ENCODE measurements around the gene ANKS1A. TPM values are rescaled to one million over a fixed set of nuclear protein-coding genes. Genes with fewer than 3 reads are reported as not detected.
"Not testable (repeated sequence)": the region's sequence is repeated elsewhere in the genome, so short reads cannot be mapped to it uniquely, and the experiment has no call there.

The ANKS1A gene
- polyA plus RNA-seq, 3 donors = 5.4 to 12.7 (median 9.6) TPM

GRCh38 chr6:35001349-35001748, 112.3 kb downstream of the ANKS1A start:
- 88 to 96% (median 95%) methylated on average over 6 of the region's 6 CpGs for WGBS, 3 donors
- H3K27ac ChIP-seq (ENCODE audit: low read depth, low read length) = not testable (repeated sequence)

DNA sequence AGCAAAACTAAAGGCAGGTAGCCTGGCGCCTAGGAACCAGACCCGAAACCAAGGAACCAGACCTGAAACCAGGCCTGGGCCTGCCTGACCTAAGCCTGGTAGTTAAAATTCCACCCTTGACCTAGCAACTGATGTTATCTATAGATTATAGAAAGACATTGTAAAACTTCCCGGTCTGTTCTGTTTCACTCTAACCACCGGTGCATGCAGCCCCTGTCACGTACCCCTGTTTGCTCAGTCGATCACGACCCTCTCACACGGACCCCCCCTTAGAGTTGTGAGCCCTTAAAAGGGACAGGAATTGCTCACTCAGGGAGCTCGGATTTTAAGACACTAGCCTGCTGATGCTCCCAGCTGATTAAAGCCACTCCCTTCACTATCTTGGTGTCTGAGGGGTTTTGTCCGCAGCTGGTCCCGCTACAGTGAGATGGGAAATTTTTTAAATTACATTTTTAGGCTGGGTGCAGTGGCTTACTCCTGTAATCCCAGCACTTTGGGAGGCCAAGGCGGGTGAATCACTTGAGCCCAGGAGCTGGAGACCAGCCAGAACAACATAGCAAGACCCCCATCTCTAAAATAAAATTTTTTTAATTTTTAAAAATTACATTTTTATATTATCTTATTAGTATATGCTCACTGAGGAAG, 115.0 kb downstream of the ANKS1A start:
- WGBS, 3 donors = 81 to 85% (median 82%) methylated on average over 12 of the region's 12 CpGs
- not testable (repeated sequence) for H3K27ac ChIP-seq (ENCODE audit: low read depth, low read length)

DNA sequence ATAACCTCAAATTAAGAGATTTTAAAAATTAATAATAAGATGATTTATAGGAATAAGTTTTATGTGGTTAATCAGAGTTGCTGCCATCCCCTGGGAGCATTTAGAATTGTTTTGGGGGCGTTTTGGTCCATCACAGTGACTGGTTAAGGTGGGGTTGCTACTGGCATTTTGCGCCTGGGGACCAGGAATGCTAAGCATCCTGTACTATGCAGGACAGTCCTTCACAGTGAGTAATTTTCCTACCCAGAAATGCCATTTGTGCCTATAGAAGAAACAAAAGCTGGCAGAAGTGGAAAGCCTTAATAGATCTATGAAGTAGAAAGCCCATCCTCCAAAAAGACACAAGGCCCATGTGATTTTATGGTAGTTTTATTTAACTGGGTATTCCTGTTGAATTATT, 118.0 kb downstream of the ANKS1A start:
- H3K27ac ChIP-seq (ENCODE audit: low read depth, low read length) = no peak overlapping the region
- WGBS, 3 donors = 88 to 96% (median 90%) methylated on average over 2 of the region's 2 CpGs

- 95 to 98% (median 98%) methylated on average over 7 of the region's 7 CpGs for WGBS, 3 donors
- H3K27ac ChIP-seq (ENCODE audit: low read depth, low read length) = no peak overlapping the region
These were observed 119.8 kb downstream of the ANKS1A start for GRCh38 chr6:35008858-35009257.

DNA sequence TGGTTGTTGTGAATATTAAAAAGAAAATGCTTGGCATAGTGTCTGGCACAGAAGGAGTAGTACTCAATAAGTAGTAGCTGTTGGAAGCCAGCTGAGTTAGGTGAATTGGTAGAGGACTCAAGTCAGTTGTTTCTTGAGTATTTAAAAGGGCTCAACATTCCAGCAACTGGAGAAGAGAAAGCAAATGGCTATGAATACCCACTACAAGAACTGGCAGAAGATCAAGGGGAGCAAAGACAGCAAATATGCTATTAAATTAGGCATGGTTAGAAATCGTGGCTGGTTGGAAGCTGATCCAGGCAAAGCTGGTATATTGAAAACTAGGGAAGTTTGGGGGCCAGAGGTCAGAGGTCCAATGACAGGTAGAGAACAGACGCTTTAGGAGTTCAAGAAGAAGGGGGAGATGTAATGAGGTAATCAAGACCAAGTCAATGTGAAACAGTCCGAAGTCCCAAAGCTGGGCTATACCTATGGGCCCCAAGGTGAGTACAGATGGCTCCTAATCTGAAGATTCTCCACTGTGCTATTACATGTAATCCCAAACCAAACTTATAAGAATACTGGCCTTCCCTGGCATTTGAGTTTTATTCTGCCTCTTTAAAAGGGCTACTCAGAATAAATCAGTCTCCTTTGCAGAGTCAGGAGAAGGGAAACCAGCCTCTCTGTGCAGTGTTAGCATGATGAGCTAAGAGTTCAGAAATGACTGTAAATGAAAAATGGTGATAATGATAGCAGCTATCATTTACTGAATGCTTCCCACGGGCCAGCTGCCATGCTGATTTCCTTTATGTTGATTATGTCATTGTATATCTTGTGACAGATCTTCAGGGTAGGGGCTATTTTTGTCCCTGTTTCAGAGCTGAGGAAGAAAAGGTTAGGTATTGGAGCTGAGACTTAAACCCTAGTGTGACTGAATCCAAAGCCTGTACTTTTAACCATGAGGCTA, 122.3 kb downstream of the ANKS1A start:
- H3K27ac ChIP-seq (ENCODE audit: low read depth, low read length) = no peak overlapping the region
- WGBS, 3 donors = 50 to 52% (median 50%) methylated on average over 4 of the region's 4 CpGs

DNA sequence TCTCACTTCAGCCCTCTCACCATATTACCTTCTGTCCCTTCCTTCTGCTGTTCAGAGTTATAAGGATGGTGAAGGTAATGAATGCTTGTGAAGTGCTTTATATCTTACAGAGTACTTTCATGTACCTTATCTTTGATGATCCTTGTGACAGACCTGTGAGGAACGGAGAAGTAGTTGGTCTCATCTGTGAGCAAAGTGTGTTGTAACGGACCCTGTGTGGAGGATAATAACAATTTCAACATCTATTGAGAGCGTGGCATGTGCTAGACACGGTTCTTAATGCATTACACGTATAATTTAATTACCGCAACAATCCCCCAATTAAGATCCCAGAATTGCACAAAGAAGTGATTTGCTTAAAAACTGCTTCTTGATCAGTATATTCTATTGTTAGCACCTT, 124.6 kb downstream of the ANKS1A start:
- WGBS, 3 donors = 70 to 95% (median 81%) methylated on average over 6 of the region's 6 CpGs
- no peak overlapping the region for H3K27ac ChIP-seq (ENCODE audit: low read depth, low read length)

DNA sequence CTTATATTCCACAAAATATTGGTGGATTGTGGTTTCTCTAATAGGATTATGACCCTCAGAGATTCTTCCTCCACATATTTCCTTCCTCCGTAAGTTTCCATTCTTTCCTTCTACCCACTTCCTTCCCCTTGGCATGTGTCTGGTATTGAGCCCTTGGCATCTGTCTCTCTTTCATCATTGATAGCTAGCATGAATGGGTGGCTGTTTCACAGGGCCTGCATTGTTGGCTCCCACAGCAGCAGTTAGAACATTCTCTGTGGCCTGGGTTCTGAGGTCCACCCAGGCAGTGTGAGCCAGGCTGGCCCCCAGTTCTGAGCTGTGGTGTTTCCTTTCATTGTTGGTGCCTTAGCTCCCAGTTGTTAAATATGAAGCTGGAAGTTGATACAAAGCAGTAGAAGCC, 125.3 kb downstream of the ANKS1A start:
- WGBS, 3 donors = 56 to 85% (median 61%) methylated on average over 1 of the region's 1 CpG
- H3K27ac ChIP-seq (ENCODE audit: low read depth, low read length) = no peak overlapping the region

GRCh38 chr6:35014786-35015185, 125.7 kb downstream of the ANKS1A start:
- H3K27ac ChIP-seq (ENCODE audit: low read depth, low read length) = no peak overlapping the region
- 59 to 87% (median 68%) methylated on average over 3 of the region's 3 CpGs for WGBS, 3 donors

- no peak overlapping the region for H3K27ac ChIP-seq (ENCODE audit: low read depth, low read length)
- WGBS, 3 donors = 82 to 93% (median 89%) methylated on average over 4 of the region's 4 CpGs
These were observed 126.4 kb downstream of the ANKS1A start for GRCh38 chr6:35015476-35015875.

DNA sequence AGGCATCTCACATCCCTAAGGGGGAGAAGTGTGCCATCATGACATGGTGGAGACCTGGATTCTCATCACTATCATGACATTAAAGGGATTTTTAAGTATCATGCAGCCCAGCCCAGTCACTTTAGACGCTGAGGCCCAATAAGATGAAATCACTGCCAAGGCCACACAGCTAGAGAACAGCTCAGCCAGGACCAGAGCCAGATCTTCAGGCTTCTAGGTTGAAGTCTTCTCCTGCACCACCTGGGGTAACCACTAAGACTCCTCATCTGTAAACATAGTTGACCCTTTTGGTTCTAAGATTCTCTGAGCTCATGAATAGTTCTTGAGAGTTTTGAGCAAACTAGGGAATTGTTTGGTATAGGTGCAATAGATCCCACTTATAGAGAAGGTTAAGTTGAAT, 126.9 kb downstream of the ANKS1A start:
- H3K27ac ChIP-seq (ENCODE audit: low read depth, low read length) = no peak overlapping the region
- 0% methylated on average over 1 of the region's 1 CpG for WGBS, 3 donors

- 13 to 38% (median 19%) methylated on average over 11 of the region's 11 CpGs for WGBS, 3 donors
These were observed 127.7 kb downstream of the ANKS1A start for GRCh38 chr6:35016502-35017321.

GRCh38 chr6:35017411-35018181, 128.5 kb downstream of the ANKS1A start:
- peak overlapping the region; percentile 32 for H3K27ac ChIP-seq (ENCODE audit: low read depth, low read length)
- 38 to 65% (median 39%) methylated on average over 27 to 28 of the region's 28 CpGs for WGBS, 3 donors

More at GRCh38 chr6:35016502-35017321, 127.7 kb downstream of the ANKS1A start:
- no peak overlapping the region for H3K27ac ChIP-seq (ENCODE audit: low read depth, low read length)

DNA sequence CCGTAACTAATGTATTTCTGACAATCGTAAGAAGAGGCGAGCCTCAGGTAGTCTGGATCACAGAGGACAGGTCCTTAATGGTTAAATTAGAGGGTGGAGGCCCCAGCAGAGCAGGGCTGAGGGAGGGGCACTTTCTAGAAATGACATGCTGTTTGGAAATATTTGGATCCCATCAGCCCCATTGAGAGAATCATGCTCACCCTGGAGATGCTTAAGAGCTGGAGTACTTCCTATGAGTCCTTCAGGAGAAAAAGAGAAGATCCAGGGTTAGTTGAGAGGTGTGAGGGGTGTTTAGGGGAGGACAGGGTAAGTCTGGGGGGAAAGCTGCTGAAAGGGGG, 129.1 kb downstream of the ANKS1A start:
- WGBS, 3 donors = 69 to 84% (median 81%) methylated on average over 3 of the region's 3 CpGs

DNA sequence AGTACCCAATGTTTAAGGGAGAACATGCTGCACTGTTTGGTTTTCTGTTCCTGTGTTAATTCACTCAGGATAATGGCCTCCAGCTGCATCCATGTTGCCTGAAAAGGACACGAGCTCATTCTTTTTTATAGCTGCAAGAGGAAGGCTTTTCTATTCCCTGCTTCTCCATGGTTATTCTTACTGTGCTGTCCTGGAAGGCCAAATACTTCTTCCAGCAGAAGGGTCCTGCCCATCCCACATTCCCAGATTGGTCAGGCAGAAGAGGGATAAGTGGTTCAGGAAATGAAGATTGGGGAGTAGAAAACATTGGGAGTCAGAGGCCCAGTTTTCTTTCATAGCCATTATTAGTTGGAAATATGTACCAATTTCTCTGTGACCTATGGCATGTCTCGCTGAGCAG, 129.7 kb downstream of the ANKS1A start:
- H3K27ac ChIP-seq (ENCODE audit: low read depth, low read length) = no peak overlapping the region
- WGBS, 3 donors = 62 to 75% (median 72%) methylated on average over 2 of the region's 2 CpGs

More for the DNA sequence above, 129.1 kb downstream of the ANKS1A start:
- H3K27ac ChIP-seq (ENCODE audit: low read depth, low read length) = peak overlapping the region; percentile 32

DNA sequence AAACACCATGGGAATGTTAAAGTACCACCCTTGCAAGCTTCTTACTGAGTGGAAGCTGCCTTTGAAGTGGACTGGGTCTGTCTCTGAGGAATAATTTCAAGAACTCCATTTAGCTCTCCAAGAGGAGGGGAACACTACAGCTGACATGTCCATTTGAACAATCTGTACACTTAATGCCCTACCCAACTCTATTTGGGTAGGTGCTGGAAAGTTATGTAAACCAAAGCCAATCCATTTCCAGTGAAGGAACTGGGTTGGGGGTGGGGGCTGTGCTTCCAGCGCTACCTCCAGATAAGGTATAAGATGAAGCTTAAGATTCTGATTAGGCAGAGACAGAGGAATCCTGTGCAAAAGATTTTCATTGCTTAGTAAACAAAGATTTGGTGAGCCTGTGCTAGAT, 130.1 kb downstream of the ANKS1A start:
- no peak overlapping the region for H3K27ac ChIP-seq (ENCODE audit: low read depth, low read length)
- WGBS, 3 donors = 74 to 83% (median 78%) methylated on average over 1 of the region's 1 CpG

DNA sequence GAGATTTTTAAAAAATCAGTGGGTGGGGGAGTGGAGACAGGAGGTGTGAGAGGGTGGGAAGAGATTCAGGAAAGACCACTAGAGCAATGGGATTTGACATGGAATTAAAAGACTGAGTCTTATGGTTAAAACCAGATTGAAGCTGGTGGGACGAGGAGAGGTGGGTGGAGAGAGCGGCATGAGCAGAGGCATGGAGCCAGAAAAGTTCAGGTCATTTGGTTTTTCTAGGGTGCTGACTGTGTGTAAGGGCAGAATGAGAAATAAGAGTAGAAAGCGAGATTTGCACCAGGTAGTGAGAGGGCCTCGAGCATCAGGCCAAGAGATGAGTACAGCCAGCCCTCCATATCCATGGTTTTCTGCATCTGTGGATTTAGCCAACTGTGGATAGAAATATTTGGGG, 130.8 kb downstream of the ANKS1A start:
- no peak overlapping the region for H3K27ac ChIP-seq (ENCODE audit: low read depth, low read length)
- WGBS, 3 donors = 85 to 100% (median 92%) methylated on average over 4 of the region's 4 CpGs

- no peak overlapping the region for H3K27ac ChIP-seq (ENCODE audit: low read depth, low read length)
- WGBS, 3 donors = 53 to 60% (median 58%) methylated on average over 3 of the region's 3 CpGs
These were observed 131.9 kb downstream of the ANKS1A start for GRCh38 chr6:35021004-35021403.
